NT2/D1 (cell line): ENCODE data around the gene SYN1.
A peak's percentile ranks its signal among the peaks of the same experiment; 100 is the strongest.

Experiments used
- DNase-seq: peaks from one replicate; pipeline ENCODE4 v3.0.0-alpha.2; 2011; ENCODE audit warnings: low read depth, low spot score
- H3K27me3 ChIP-seq: 2 replicates; pipeline ENCODE4 v1.6.0; 2011; ENCODE audit warnings: mild to moderate bottlenecking; ENCODE audit not compliant: insufficient read length, insufficient read depth
- H3K36me3 ChIP-seq: 2 replicates; pipeline ENCODE4 v1.6.1; 2011; ENCODE audit warnings: mild to moderate bottlenecking, low read length, mixed read lengths; ENCODE audit not compliant: insufficient read depth, insufficient read length
- H3K4me1 ChIP-seq: 2 replicates; pipeline ENCODE4 v1.5.1; 2011; ENCODE audit not compliant: insufficient read depth, insufficient read length
- H3K4me3 ChIP-seq: 2 replicates; pipeline ENCODE4 v1.5.1; 2011; ENCODE audit warnings: low read depth; ENCODE audit not compliant: insufficient read length
- H3K9ac ChIP-seq: 2 replicates; pipeline ENCODE4 v1.6.0; 2011; ENCODE audit warnings: low read depth; ENCODE audit not compliant: insufficient read length
- H3K9me3 ChIP-seq: 2 replicates; pipeline ENCODE4 v1.5.1; 2011; ENCODE audit warnings: mild to moderate bottlenecking, low read length; ENCODE audit not compliant: insufficient read depth
- SUZ12 ChIP-seq: IDR thresholded peaks from 2 replicates; pipeline ENCODE4 v1.6.1; 2011; ENCODE audit not compliant: insufficient read length, insufficient read depth; ENCODE audit errors: extremely low read depth
- YY1 ChIP-seq: IDR thresholded peaks from 2 replicates; pipeline ENCODE4 v1.6.1; 2011; ENCODE audit not compliant: insufficient read length, insufficient read depth
- ZNF274 ChIP-seq: IDR thresholded peaks from 2 replicates; pipeline ENCODE4 v1.6.1; 2011; ENCODE audit warnings: mild to moderate bottlenecking, low read depth, low read length

The SYN1 gene

DNA sequence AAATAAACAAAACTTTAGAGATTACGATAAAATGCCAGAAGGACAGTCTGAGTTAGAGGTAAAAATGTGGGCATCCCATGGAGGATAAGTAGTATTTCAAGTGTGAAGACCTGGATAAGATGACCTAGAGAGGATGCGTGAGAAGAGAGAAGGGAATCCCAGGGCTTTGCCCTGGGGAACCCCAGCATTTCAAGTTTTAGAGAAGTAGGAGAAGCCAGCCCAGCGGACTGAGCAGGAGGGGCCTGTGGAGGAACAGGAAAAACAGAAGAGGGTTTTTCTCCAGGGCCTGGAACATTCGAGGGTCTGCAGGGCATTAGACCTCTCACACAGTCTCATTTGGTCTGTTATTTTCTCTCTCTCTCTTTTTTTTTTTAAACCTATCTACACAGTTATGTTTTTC is 13.0 kb upstream of the SYN1 start:
- DNase-seq: no peak
- TF ChIP-seq YY1 (no peak), ZNF274 (no peak), SUZ12 (no peak)
- peaks cover 8% of the 10 kb centered on the region for H3K4me1 ChIP-seq
- no peak overlapping the region for H3K9ac ChIP-seq
- H3K9me3 ChIP-seq: no peaks in the 10 kb centered on the region
- no peak overlapping the region for H3K4me3 ChIP-seq
- no peaks in the 10 kb centered on the region for H3K27me3 ChIP-seq
- peaks cover 36% of the 10 kb centered on the region for H3K36me3 ChIP-seq

DNA sequence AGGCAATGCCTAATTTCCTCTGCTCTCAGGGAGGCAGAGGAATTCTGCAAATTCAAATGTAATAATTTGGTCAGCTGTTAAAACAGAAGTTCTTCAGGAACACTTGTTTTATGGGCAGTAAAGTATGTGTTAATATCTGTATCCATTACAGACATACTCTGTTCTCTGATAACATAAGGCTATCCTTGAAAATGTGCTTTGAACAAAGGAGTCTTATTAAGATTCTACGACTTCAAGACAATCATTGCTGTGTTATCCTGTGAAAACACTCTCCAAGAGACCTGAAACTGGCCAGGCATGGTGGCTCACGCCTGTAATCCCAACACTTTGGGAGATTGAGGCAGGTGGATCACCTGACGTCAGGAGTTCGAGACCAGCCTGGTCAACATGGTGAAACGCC is 12.0 kb upstream of the SYN1 start:
- H3K9ac ChIP-seq: no peak overlapping the region
- no peak for DNase-seq
- no peaks in the 10 kb centered on the region for H3K27me3 ChIP-seq
- TF ChIP-seq YY1 (no peak), SUZ12 (no peak), ZNF274 (no peak)
- H3K9me3 ChIP-seq: no peaks in the 10 kb centered on the region
- H3K4me1 ChIP-seq: peaks cover 5% of the 10 kb centered on the region
- peaks cover 26% of the 10 kb centered on the region for H3K36me3 ChIP-seq
- no peak overlapping the region for H3K4me3 ChIP-seq

- Histone ChIP-seq H3K36me3 (peaks cover 11% of the 10 kb centered on the region), H3K27me3 (no peaks in the 10 kb centered on the region), H3K4me1 (peaks cover 5% of the 10 kb centered on the region), H3K9me3 (no peaks in the 10 kb centered on the region), H3K9ac (no peak within 1 kb of the TSS), H3K4me3 (no peak within 1 kb of the TSS)
- TF ChIP-seq ZNF274 (no peak), YY1 (no peak), SUZ12 (no peak)
- no peak for DNase-seq
These were observed 10.0 kb upstream of the SYN1 start, which contains the start of gene CFP for GRCh38 chrX:47629419-47630200. CFP (minus strand) TSS chrX:47629930; CDS start chrX:47629844, 86 bp downstream.

- no peak for DNase-seq
- no peak overlapping the region for H3K9ac ChIP-seq
- H3K27me3 ChIP-seq: no peaks in the 10 kb centered on the region
- no peak overlapping the region for H3K4me3 ChIP-seq
- peaks cover 5% of the 10 kb centered on the region for H3K36me3 ChIP-seq
- TF ChIP-seq SUZ12 (no peak), YY1 (no peak)
- no peaks in the 10 kb centered on the region for H3K9me3 ChIP-seq
- peaks cover 5% of the 10 kb centered on the region for H3K4me1 ChIP-seq
These were observed 9.3 kb upstream of the SYN1 start for GRCh38 chrX:47628982-47629381.

DNA sequence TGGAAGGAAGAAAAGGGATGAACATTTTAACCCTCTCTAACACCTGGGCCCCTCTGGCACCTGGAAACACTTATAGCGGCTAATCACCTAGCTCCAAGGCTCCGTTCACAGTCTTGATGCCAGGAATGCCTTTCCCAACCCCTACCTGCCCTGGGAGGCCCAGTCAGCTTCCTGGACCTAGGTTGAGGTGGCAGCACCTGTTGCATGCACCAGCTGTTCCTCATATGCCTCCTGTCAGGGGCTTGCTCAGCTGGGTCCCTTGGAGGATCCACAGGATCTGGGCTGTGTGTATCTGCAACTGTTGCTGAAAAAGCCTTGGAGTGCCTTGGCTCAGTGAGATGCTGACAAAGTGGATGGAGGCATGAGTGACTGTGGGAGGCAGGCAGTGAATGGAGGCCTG is 5.7 kb upstream of the SYN1 start:
- no peaks in the 10 kb centered on the region for H3K36me3 ChIP-seq
- no peak overlapping the region for H3K4me3 ChIP-seq
- no peak for DNase-seq
- H3K27me3 ChIP-seq: peaks cover 29% of the 10 kb centered on the region
- H3K9me3 ChIP-seq: no peaks in the 10 kb centered on the region
- H3K4me1 ChIP-seq: peaks cover 8% of the 10 kb centered on the region
- H3K9ac ChIP-seq: no peak overlapping the region
- no peak for TF ChIP-seq ZNF274
- no peak for TF ChIP-seq SUZ12
- no peak for TF ChIP-seq YY1

DNA sequence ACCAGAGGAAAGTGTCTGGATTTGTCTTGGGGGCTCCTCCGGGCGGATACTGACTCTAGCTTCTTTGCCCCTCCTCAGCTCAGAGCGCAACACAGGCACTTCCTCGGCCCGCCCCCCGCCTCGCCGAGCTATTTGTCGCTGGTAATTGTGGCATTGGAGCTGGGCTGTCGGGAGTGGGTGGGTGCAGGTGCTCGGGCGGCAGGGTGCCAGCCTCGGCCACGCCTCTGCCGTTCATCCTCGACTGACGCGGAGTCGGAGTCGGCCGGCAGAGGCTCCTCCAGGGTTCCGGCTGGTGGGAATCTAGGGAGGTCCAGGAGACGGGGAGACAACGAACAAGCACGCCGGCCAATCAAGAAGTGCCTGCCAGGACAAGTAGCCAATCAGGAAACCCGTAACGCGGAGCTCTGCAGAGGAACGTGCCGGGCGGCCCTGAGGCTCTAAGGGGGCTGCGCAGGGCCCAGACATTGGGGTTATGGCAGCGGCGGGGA is 3.9 kb upstream of the SYN1 start:
- Histone ChIP-seq H3K9ac (no peak overlapping the region), H3K9me3 (no peaks in the 10 kb centered on the region), H3K4me3 (peak overlapping the region; percentile 26), H3K4me1 (peaks cover 5% of the 10 kb centered on the region), H3K36me3 (no peaks in the 10 kb centered on the region), H3K27me3 (peaks cover 37% of the 10 kb centered on the region)
- peak; percentile 79 for DNase-seq
- TF ChIP-seq SUZ12 (no peak), YY1 (no peak), ZNF274 (no peak)

DNA sequence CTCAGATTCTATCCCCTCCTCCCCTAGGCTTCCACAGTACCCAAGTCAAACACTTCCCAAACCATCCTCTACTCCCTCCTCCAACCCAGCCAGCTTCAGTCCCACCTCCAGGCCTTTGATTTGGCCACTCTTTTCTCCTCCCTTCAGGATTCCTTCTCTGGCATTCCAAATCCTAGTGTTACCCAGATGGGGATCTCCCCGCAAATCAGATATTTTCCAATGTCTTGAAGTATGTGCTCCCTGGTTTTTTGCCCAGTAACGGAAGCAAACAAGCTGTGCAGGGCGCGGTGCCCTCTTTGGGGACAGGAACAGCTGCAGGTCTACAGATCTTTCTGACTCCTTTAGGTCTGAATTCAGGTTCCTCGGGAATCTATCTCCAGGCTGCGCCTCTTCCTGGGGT is 2.2 kb upstream of the SYN1 start:
- peaks cover 5% of the 10 kb centered on the region for H3K4me1 ChIP-seq
- H3K9me3 ChIP-seq: no peaks in the 10 kb centered on the region
- H3K27me3 ChIP-seq: peaks cover 48% of the 10 kb centered on the region
- TF ChIP-seq SUZ12 (no peak), ZNF274 (no peak), YY1 (no peak)
- no peak overlapping the region for H3K9ac ChIP-seq
- H3K4me3 ChIP-seq: no peak overlapping the region
- H3K36me3 ChIP-seq: no peaks in the 10 kb centered on the region
- DNase-seq: no peak
